RWPE2 (cell line): ENCODE data around the gene C8G.

Experiments used
- ATAC-seq: fragments of 200-7000 bp; cut with Tn5 transposase; 3 replicates; pipeline ENCODE4 v1.9.1; 2021; ENCODE audit warnings: low read depth
- DNase-seq: peaks from one replicate; pipeline ENCODE4 v3.0.0-alpha.2; 2020; ENCODE audit warnings: low spot score
- H3K27ac ChIP-seq: fragments of 450-650 bp; 2 replicates; pipeline ENCODE4 v1.5.1; 2017; ENCODE audit warnings: mild to moderate bottlenecking; ENCODE audit not compliant: poor library complexity, severe bottlenecking
- H3K27me3 ChIP-seq: fragments of 250-450 bp; sonication (Bioruptor Pico); 2 replicates; pipeline ENCODE4 v1.5.1; 2021; ENCODE audit warnings: mild to moderate bottlenecking, moderate library complexity; ENCODE audit not compliant: insufficient read depth, poor library complexity, severe bottlenecking
- H3K36me3 ChIP-seq: fragments of 250-450 bp; sonication (Bioruptor Pico); 2 replicates; pipeline ENCODE4 v1.5.1; 2020; ENCODE audit warnings: low read depth, mild to moderate bottlenecking, moderate library complexity
- H3K4me1 ChIP-seq: fragments of 250-450 bp; sonication (Bioruptor Pico); 2 replicates; pipeline ENCODE4 v1.5.1; 2021; ENCODE audit warnings: mild to moderate bottlenecking, moderate library complexity; ENCODE audit not compliant: insufficient read depth, poor library complexity, severe bottlenecking
- H3K4me3 ChIP-seq: fragments of 250-450 bp; sonication (Bioruptor Pico); 2 replicates; pipeline ENCODE4 v1.5.1; 2021; ENCODE audit warnings: mild to moderate bottlenecking, moderate library complexity; ENCODE audit not compliant: severe bottlenecking
- H3K9me3 ChIP-seq: fragments of 250-450 bp; sonication (Bioruptor Pico); 2 replicates; pipeline ENCODE4 v1.5.1; 2021; ENCODE audit warnings: mild to moderate bottlenecking, moderate library complexity; ENCODE audit not compliant: severe bottlenecking
- CTCF ChIP-seq: fragments of 450-650 bp; IDR thresholded peaks from one replicate; pipeline ENCODE4 v1.5.1; 2017; ENCODE audit warnings: mild to moderate bottlenecking, moderate library complexity; ENCODE audit not compliant: poor library complexity, severe bottlenecking

Gene C8G

GRCh38 chr9:136917902-136918301, 27.1 kb upstream of the C8G start:
- no peak for TF ChIP-seq CTCF
- DNase-seq (no peak), ATAC-seq (no peak)
- Histone ChIP-seq H3K4me3 (no peak overlapping the region), H3K36me3 (peaks cover 55% of the 10 kb centered on the region), H3K27me3 (no peaks in the 10 kb centered on the region), H3K9me3 (no peaks in the 10 kb centered on the region), H3K4me1 (no peaks in the 10 kb centered on the region), H3K27ac (no peak overlapping the region)

- H3K4me1 ChIP-seq: no peaks in the 10 kb centered on the region
- no peaks in the 10 kb centered on the region for H3K27me3 ChIP-seq
- no peak for TF ChIP-seq CTCF
- ATAC-seq (no peak), DNase-seq (no peak)
- no peaks in the 10 kb centered on the region for H3K9me3 ChIP-seq
- no peak overlapping the region for H3K27ac ChIP-seq
- H3K4me3 ChIP-seq: no peak overlapping the region
- peaks cover 59% of the 10 kb centered on the region for H3K36me3 ChIP-seq
Observed at GRCh38 chr9:136920069-136920468, 25.0 kb upstream of the C8G start.

GRCh38 chr9:136920734-136921231, 24.3 kb upstream of the C8G start:
- no peak for TF ChIP-seq CTCF
- Histone ChIP-seq H3K27ac (no peak overlapping the region), H3K36me3 (peaks cover 54% of the 10 kb centered on the region), H3K27me3 (no peaks in the 10 kb centered on the region), H3K4me1 (no peaks in the 10 kb centered on the region), H3K9me3 (no peaks in the 10 kb centered on the region), H3K4me3 (no peak overlapping the region)
- ATAC-seq (no peak), DNase-seq (no peak)

GRCh38 chr9:136921307-136921706, 23.7 kb upstream of the C8G start:
- no peak for DNase-seq
- ATAC-seq: no peak
- no peak overlapping the region for H3K27ac ChIP-seq

More at GRCh38 chr9:136921307-136921706, 23.7 kb upstream of the C8G start:
- Histone ChIP-seq H3K27me3 (no peaks in the 10 kb centered on the region), H3K9me3 (no peaks in the 10 kb centered on the region), H3K4me3 (no peak overlapping the region), H3K36me3 (peaks cover 53% of the 10 kb centered on the region), H3K4me1 (no peaks in the 10 kb centered on the region)
- TF ChIP-seq CTCF: no peak
